RCC 7860 (cell line): Measurements from ENCODE around the gene PAX2.

Experiments used
- DNase-seq: peaks from one replicate; pipeline ENCODE4 v3.0.0-alpha.2; 2015; ENCODE audit warnings: low spot score
- FAIRE-seq: peaks from 2 replicates; lab custom pipeline; 2012; peaks lifted over from hg19 to GRCh38; lab: Jason Lieb, UNC

Gene PAX2

DNA sequence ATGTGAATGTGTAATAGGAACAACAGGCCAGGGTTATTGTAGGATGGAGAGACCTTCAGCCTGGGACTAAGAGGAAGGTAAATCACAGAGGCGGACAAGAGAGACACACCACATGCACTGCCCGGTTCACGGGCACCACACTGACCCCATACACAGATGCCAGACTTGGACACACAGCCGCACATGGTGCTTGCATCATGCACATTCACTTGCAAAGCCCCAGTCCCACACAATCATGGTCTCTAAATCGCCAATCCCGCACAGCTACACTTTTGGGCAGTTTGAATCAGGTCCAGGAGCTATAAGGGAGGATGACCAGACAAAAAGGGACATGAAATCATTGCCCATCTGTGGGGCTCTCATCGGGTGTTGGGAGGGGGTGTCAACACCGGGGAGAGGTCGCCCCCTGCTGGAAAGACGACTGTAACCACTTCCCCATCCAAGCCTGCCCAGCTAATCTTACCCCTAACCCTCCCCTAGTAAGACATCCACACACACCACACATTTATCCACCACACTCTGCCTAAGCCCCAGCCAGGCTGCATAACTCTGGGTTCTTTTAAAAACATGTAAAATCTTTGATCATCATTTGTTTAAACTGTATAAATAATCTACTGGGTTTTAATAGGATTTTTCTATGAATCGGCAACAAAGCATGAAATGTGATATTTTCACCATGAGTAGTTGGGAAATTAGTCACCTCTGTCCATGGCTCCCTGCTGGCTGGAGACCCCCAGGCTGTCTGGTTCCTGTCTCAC lies 126.8 kb downstream of the PAX2 start:
- DNase-seq = peak; percentile 45
- FAIRE-seq = no peak

DNA sequence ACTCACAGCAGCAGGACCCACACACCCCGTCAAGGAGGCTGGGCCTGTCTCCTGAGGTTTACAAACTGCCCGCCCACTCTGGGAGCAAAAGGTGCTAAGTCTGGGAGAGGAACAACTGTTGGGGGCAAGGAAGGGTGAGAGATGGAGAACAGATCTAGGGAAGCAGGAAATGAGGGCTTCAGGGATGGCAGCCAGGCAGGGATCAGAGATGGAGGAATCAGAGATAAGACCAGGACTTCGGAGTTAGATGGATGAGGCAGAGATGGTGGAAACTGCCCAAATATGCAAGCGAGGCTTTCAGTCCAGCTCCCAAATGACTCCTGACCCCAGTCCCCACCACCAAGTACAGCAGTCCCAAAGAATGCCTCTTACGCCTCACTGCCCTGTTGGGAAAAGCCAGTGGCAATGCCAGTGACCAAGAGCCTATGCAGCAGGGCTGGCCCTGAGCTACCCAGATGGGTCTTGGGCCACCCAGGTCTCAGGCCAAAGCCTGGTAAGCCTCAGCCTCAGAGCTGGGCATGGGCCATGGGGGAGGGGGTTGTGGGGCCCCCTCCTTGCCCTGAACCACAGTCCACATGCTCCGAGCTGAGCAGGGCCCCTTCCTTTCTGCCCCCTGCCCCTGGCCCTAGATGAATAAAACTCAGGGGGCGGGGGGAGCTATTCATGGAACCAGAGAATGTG lies 127.9 kb downstream of the PAX2 start:
- FAIRE-seq (no peak), DNase-seq (no peak)

DNA sequence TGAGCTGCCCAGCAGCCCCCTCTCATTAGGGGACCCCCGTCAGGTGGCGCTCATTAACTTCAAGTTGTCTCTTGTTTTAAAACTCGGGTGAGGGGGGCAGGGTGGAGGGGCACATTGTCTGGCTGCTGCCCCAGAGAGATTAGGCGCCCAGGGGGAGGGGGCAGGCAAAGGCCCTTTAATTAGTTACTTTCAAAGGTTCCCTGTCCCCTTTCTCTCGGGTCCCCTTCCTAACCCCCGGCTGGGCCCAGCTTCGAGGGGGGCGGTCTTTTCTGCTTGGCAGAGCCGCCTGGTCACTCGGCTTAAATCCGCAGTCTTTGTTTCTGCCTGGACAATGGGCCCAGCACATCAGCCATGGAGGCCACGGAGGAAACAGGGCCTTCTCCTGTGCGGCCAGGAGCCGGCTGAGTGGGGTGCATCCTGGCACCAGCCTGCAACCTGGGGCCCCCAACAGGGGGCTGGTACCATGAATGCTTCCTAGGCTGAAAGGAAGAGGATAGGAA lies 128.5 kb downstream of the PAX2 start:
- no peak for FAIRE-seq
- DNase-seq = no peak

DNA sequence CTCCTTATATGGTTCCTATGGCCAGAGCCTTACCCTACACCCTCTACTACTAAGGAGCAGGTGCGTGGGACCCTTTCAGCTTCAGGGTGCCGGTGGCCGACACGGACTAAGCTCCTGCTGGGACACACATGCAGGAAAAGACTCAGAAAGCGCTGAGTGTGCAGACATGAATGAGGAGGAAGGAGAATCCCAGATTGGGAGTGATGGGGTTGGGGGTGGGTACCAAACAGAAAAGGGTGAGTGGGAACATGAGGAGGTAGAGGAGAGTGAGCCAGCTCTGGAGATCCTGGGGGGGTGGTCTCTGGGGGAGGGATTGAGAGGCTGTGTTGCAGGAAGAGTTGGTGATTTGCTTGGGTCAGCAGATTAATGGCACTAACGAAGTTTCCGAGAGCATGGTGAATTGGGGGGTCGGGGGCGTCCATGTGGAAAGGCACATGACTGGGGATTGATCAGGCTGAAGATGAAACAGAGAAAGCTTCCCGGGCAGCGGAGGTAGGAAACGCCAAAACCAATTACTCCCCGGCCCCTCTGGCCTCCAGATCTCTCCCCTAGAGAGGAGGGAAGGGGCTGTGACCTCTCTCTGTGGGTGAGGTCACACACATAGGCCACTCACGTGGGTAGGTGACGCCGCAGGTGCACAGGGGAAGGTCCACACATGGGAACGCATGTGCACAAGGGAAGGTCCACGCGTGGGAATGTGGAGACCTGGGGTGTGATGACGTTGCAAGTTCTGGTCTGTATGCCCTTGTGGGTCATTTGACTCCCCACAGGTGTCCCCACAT lies 129.5 kb downstream of the PAX2 start:
- DNase-seq (no peak), FAIRE-seq (no peak)

DNA sequence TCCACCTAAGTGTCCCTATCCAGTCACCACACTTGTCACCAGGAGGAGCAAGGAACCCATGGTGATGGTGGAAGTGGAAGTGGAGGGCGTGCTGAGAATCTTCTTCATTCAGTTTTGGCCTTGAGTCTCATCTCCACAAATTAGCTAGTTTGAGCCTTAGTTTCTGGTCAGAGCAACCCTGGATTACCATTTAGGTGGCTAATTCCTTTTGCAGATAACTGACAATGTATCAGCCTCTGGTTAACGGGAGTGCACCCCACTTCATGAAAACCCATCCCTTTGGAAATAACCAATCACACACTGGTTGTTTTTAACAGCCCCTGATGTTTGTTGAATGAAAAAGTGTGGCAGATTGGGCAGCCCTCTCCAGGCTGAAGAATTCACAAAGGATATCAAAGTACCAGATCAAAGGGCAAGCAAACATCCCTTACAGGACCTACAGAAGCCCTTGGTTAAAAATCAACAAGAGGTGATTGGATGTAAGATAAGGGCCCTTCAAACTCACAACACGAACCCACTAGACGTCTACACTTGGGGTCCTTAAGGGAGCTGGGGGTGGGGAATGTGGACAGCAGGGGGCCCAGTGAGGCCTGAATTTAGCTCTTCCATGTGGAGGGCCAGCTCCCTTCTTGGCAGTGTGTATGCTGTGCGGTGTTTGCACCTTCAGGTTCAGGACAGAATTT lies 130.2 kb downstream of the PAX2 start:
- no peak for DNase-seq
- no peak for FAIRE-seq

DNA sequence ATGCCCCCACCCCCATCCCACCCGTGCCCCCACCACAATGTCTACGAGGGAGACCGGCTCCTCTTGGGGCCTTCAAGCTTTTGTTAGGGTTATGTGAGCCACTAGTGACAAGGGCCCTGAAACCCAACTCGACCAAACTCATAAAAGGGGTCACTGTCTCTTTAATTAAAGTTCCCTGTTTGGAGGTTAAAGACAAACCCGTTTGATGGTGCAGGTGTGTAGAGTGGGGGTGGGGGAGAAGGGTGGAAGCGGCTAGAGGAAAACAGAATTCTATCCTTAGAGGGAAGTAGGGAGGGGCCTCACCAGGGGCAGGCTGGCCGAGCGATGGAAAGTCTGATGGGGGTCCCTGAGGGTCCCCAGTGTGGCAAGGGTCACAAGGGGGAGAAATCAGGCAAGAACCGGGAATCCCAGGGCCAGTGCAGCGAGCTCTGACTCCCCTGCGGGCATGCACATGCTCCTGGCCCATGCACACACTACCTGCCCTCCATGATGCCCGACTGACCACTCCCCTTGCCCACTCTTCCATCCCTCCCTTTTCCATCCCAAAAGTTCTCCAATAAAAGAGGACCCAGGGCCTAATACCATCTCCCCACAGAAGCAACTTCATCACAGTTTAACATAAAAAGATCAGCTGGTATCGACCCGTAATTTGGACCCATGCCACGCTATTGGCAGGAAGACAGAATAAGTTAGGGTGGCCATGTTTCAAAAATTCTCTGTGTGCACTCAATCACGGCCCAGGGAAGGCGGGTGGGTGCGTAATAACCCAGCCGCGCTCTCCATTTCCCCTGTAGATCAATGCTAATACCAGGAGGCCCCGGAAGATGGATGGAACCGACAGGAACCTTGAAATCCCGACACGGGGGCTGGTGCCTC lies 131.4 kb downstream of the PAX2 start:
- FAIRE-seq (no peak), DNase-seq (no peak)

DNA sequence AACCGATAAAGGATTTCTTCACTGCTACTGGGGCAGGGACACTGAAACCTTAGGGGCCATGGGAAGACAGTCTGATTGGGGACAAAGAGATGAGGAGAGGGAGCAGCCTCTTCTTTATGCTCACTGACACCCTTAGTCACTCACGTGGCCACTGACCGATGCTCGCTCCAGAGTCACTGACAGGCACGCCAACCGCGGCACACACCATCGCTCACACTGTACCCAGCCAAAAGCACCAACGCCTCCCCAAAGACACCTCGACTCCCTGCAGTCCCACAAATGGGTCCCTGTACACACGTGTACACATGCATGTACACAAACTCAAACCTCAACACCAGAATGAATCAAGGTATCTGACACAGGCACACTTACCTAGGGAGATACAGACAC lies 132.1 kb downstream of the PAX2 start:
- no peak for DNase-seq
- no peak for FAIRE-seq

DNA sequence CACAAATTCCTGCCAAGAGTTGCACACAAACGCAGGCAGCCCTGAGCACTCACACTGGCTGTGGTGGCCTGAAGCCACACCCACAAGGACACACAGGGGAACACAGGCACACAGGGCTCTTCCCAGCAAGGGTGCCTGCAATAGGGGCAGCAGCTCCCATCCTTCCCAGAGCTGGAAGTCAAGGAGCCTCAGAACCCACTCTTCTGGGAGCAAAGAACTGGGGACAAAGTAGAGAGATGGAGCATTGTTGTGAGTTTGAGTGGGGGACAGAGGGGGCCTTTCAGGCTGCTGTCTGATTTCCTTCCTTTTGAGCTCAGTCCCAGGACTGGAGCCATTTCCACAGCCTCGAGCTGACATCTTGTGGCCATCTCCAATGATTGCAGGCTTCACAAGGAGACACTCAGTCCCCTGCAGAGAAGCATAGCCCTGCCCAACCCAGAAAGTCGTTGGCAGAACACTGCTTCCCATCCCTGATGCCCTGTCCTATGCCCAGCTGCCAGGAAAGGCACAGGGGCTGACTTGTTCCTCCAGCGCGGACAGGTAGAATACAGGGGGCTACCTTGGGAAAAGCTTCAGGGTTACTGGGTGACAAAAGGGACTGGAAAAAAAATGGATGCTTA lies 133.0 kb downstream of the PAX2 start:
- DNase-seq (peak; percentile 48), FAIRE-seq (no peak)
